ENCODE measurements around the gene SNTB2. TPM values are rescaled to one million over a fixed set of nuclear protein-coding genes. Genes with fewer than 3 reads are reported as not detected.

SNTB2 gene
- polyA plus RNA-seq, 3 donors: 10.2 to 13.9 (median 11.9) TPM

DNA sequence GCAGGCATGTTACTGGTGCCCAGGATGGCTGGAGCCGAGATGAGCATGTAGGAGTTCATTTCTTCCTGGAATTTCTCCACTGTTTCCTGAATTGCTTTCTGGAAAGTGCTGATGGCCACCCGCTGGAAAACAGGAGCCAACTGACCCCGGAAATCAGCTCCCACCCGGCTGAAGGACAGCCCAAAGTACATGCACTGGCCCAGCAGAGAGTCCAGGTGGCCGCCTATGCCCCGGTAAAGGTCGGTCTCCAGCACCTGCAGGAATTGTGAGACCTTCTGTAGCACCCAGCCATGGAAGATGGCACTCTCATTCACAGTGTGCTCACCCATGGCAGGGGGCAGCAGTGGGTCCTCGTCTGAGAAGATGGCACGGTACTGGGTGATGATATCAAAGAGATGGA lies 147.7 kb downstream of the SNTB2 start:
- DNase-seq: no peak

DNA sequence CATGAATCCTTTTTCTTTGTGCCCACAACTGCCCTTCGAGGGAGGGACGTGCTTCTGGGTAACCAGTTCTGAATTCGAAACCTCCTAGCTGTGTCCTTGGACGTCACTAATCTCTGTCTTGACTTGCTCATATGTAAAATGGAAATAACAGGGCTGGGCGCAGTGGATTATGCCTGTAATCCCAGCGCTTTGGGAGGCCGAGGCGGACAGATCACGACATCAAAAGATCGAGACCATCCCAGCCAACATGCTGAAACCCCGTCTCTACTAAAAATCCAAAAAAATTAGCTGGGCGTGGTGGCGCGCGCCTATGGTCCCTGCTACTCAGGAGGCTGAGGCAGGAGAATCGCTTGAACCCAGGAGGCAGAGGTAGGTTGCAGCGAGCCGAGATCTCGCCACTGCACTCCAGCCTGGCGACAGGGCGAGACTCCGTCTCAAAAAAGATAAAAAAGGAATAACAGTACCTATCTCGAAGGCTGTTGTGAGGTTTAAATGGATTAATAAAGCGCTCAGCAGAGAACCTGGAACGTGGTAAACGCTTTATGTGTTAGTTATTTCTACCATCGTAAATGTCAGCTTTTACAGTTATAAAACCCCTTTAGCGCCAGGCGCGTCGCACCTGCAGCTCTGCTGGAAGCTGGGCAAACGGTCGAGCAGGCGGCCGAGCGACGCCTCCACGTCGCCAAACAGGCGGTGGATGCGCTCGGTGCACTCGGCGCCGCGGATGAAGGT lies 151.8 kb downstream of the SNTB2 start:
- no peak for DNase-seq

DNA sequence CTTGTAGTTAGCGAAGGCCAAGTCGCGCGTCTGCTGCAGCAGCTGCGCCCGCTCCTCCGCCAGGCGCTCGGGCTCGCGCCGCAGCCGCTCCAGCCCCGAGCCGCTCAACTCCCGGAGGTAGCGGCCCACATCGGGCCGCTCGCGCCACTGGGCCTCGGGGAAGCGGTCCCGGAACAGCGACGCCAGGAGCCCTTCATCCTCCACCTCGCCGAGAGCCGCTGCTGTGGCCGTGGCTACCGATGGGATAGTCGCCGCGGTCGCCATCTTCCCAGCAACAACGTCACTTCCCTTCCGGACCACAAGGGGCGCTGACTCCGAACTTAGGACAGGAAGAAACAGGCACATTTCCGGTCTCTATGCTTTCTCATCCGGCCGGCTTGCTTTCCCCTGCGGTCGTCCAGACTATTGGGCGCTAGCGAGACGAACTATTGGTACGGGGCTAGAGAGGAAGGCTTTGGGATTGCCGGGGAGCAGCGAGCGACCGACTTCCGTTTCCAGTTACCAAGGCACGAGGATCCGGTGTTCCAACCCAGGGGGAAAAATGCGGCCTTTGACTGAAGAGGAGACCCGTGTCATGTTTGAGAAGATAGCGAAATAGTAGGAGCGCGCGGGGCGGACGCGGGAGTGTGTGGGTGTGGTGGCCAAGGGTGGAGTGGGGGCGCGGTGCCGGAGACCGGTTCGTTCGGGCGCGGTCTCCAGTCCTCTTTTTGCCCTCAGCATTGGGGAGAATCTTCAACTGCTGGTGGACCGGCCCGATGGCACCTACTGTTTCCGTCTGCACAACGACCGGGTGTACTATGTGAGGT lies 152.5 kb downstream of the SNTB2 start, which contains the start of the genes COG8 and NIP7:
Gene COG8 (minus strand): TSS at position 276 of the 806 bp plus-strand sequence. CDS start 12 bp downstream, at position 264.
Gene NIP7 (plus strand): TSS at position 484 of the 806 bp plus-strand sequence. CDS start 58 bp downstream, at position 542.
- DNase-seq: peak; percentile 99

DNA sequence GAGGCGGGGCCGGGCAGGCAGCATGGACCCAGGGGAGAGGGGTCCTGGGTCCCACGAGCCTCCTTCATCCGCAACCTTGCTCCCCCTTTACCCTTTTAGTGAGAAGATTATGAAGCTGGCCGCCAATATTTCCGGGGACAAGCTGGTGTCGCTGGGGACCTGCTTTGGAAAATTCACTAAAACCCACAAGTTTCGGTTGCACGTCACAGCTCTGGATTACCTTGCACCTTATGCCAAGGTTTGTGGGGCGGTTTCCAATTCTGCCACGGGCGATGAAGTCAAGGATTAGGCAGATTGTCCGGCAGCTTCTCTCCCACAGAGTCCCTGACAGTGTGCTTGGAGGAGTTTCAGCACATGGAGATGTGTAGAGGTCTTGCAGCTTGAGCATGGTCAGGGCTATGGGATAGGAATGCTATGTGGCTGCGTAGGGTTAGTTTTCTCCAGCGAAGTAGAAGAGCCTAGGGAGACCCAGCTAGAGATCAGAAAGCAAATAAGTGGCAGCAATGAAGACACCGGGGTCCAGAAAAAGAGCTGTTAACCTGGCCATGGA lies 153.2 kb downstream of the SNTB2 start:
- no peak for DNase-seq

DNA sequence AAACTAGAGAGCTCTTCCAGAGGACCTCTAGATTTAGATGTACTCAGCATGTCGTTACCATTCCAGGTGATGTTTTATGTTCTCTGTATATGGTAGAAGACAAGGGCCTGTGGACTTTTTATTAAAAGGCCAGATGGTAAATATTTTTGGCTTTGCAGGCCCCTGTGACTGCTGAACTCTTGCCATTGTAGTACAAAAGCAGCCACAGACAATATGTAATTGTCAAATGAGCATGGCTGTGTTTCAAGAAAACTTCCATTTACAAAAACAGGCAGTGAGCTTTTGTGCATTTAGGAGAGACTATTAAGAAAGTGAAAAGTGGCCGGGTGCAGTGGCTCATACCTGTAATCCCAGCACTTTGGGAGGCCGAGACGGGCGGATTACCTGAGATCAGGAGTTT lies 157.2 kb downstream of the SNTB2 start:
- no peak for DNase-seq

DNA sequence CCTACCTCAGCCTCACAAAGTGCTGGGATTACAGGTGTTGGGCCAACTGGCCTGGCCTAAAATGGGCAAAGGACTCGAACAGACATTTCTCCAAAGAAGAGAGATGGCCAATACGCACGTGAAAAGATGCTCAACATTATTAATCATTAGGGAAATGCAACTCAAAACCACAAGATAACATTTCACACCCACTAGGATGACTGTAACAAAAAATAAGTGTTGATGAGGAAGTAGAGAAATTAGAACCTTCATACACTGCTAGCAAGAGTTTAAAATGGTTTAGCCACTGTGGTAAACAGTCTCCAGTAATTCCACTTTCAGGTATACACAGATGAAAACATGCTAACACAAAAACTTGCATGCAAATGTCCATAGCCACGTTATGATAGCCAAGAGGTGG lies 159.0 kb downstream of the SNTB2 start:
- no peak for DNase-seq

DNA sequence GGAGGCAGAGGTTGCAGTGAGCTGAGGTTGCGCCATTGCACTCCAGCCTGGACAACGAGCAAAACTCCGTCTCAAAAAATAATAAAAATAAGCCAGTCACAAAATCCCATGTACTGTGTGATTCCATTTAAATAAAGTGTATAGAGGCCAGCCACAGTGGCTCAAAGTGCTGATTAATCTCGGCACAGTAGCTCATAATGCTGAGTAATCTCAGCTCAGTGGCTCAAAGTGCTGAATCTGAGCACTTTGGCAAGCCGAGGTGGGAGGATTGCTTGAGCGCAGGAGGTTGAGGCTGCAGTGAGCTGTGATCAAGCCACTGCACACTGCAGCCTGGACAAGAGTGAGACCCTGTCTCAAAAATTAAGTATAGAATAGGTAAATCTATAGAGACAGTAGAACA lies 159.7 kb downstream of the SNTB2 start:
- DNase-seq: no peak

DNA sequence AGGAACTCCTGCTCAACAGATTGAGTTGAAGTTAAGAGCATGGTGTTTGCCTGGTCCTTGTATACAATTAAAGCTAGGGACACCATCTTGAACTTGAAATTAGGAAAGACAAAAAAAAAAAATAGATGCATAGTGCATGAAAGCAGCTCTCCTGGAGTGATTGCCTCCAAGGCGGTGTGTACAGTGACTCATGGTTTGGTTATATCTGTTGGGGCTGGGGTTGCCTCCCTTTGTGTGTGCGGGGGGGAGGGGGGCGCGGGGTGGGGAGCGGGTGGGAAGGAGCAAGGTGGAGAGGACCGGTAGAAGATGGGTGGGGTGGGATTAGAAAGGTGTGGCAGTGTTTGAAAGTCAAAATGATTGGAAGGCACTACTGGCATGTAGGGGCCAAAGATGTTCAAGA lies 161.3 kb downstream of the SNTB2 start:
- DNase-seq: no peak

DNA sequence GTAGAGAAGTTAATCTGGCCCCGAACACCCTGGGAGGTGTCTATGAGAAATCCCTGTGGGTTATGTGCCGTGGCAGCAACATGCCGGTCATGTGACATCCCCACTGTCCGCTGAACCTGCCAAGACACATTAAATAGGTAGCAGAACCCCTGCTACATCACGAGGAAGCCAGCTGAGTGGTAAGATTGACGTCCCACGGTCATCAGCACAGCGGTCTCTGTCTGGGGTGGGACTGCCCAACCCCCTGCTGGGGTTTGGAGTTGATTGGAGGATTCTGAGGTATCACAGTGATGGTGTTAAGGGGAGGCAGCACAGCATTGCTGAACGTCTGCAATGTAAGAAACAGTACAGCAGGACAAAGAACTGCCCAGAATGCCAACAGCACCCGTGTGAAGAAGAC lies 162.6 kb downstream of the SNTB2 start:
- no peak for DNase-seq

DNA sequence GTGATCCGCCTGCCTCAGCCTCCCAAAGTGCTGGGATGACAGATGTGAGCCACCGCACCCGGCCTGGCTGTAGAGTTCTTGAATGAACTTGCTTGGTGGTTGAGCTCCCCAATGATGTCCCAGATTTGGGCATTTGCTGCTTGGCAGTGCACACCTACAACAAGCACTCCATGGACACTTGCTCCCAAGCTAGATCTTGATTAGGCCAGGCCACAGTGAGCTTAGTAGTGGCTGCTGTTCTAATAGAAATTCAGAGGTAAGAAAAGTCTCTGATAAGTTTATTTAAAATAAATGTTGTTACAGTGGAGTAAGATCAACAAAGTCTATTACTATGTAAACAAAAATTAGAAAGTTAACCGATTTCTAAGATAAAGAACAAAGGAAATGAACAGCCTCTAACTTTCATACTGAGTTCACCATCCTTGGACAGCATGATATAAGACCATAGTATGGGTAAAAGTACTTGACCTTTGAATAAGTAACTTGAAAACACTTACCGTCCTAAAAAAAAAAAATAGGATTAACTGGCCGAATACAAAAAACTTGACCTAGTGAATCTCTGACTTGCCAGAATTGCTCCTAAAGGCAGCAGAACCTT lies 163.7 kb downstream of the SNTB2 start:
- DNase-seq: no peak

DNA sequence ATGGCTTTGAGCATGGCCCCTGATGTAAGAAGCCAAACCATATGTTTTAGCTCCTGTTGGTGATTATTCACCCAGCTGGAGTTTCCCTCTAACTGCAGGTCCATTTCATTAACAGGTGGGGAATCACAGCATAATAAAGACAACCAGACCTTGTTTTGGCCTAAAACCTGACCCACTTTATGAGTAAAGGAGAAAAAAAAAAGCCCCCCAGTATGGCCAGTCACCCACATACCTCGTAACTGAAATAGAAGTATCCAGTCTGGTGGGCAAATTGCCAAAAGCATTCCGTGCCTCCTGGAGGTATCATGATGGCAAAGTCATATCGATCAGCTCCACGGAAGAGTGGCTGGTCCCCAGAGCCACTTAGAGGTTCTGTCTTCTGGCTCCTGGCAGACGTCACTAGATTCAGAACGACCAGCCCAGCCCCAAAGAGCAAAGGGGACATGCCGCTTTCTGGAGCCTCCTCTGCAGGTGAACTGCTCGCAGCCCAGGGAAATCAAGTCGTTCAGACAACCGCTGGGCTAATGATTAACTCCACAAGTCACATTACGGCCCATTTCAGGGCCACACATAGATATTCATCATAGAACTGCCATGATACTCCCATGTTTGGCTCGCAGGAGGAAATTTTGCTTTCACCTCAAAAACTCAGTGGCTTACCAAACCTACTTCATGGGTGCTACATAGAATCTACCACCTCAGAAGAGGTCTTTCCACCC lies 164.5 kb downstream of the SNTB2 start, which contains the start of gene TMED6:
Gene TMED6 (minus strand): TSS at position 478 of the 719 bp plus-strand sequence. CDS start 33 bp downstream, at position 445.
- no peak for DNase-seq

Other genes with a start within 250 kb of the SNTB2 start
- 1 to 10 TPM; 4.6 to 4.8 (median 4.6) TPM for gene HAS3, start 81.5 kb upstream of the SNTB2 start, polyA plus RNA-seq (ENCODE audit: insufficient read length in 3 of 3)
- gene CHTF8, start 54.6 kb upstream of the SNTB2 start, polyA plus RNA-seq (ENCODE audit: insufficient read length in 3 of 3): 100 to 1,000 TPM; 159 to 188 (median 168) TPM
- gene UTP4, start 54.5 kb upstream of the SNTB2 start, polyA plus RNA-seq (ENCODE audit: insufficient read length in 3 of 3): 10 to 100 TPM; 61.6 to 72.4 (median 61.7) TPM
- gene VPS4A, start 124.2 kb downstream of the SNTB2 start, polyA plus RNA-seq (ENCODE audit: insufficient read length in 3 of 3): 10 to 100 TPM; 47.1 to 58.3 (median 56.6) TPM
- gene PDF, start 143.4 kb downstream of the SNTB2 start, polyA plus RNA-seq (ENCODE audit: insufficient read length in 3 of 3): 1 to 10 TPM; 7.6 to 9.5 (median 8.1) TPM
- gene COG8, start 152.4 kb downstream of the SNTB2 start, polyA plus RNA-seq (ENCODE audit: insufficient read length in 3 of 3): 10 to 100 TPM; 32.3 to 43.1 (median 41.7) TPM
- 10 to 100 TPM; 27.6 to 34.0 (median 30.9) TPM for gene NIP7, start 152.6 kb downstream of the SNTB2 start, polyA plus RNA-seq (ENCODE audit: insufficient read length in 3 of 3)
- 1 to 10 TPM; 1.9 to 5.2 (median 3.5) TPM for gene TMED6, start 164.6 kb downstream of the SNTB2 start, polyA plus RNA-seq (ENCODE audit: insufficient read length in 3 of 3)
- 10 to 100 TPM; 42.1 to 45.9 (median 42.5) TPM for gene TERF2, start 198.8 kb downstream of the SNTB2 start, polyA plus RNA-seq (ENCODE audit: insufficient read length in 3 of 3)
- 100 to 1,000 TPM; 129 to 142 (median 133) TPM for gene CYB5B, start 237.5 kb downstream of the SNTB2 start, polyA plus RNA-seq (ENCODE audit: insufficient read length in 3 of 3)

Data from renal pelvis (tissue), 4 donors.